Loucy (cell line): ENCODE results near the gene TCEAL8.
"Not testable (repeated sequence)": the region's sequence is repeated elsewhere in the genome, so short reads cannot be mapped to it uniquely, and the experiment has no call there.

Source experiments
- EZH2phosphoT487 ChIP-seq: fragments of 200-600 bp; IDR thresholded peaks from 2 replicates; pipeline ENCODE4 v1.6.1; 2018; ENCODE audit warnings: antibody characterized with exemption, mild to moderate bottlenecking, moderate library complexity, borderline replicate concordance
- TF ChIP-seq, protein P1 (sequence below): fragments of 200-600 bp; sonication (generic); conservative IDR thresholded peaks from 2 replicates; pipeline ENCODE4 v1.5.1; 2014; ENCODE audit warnings: mild to moderate bottlenecking, antibody characterized with exemption, low read length

DNA sequence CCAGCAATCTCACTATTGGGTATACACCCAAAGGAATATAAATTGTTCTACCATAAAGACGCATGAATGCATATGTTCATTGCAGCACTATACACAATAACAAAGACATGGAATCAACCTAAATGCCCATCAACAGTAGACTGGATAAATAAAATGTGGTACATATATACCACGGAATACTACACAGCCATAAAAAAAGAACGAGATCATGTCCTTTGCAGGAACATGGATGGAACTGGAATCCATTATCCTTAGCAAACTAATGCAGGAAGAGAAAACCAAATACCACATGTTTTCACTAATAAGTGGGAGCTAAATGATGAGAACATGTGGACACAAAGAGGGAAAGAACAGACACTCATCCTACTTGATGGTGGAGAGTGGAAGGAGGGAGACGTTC is 29.0 kb downstream of the TCEAL8 start:
- TF ChIP-seq, protein P1, sequence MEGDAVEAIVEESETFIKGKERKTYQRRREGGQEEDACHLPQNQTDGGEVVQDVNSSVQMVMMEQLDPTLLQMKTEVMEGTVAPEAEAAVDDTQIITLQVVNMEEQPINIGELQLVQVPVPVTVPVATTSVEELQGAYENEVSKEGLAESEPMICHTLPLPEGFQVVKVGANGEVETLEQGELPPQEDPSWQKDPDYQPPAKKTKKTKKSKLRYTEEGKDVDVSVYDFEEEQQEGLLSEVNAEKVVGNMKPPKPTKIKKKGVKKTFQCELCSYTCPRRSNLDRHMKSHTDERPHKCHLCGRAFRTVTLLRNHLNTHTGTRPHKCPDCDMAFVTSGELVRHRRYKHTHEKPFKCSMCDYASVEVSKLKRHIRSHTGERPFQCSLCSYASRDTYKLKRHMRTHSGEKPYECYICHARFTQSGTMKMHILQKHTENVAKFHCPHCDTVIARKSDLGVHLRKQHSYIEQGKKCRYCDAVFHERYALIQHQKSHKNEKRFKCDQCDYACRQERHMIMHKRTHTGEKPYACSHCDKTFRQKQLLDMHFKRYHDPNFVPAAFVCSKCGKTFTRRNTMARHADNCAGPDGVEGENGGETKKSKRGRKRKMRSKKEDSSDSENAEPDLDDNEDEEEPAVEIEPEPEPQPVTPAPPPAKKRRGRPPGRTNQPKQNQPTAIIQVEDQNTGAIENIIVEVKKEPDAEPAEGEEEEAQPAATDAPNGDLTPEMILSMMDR, result not testable (repeated sequence)
- not testable (repeated sequence) for TF ChIP-seq EZH2phosphoT487
